BLaER1 (cell line): ENCODE results near the gene TSPAN12.
A peak's percentile ranks its signal among the peaks of the same experiment; 100 is the strongest.

Experiments
- H3K27ac ChIP-seq: shearing (Covaris generic); formaldehyde crosslinking; 2 replicates; pipeline ENCODE4 v1.8.1; 2022
- H3K27me3 ChIP-seq: shearing (Covaris generic); formaldehyde crosslinking; 2 replicates; pipeline ENCODE4 v1.8.1; 2022
- H3K36me3 ChIP-seq: shearing (Covaris generic); formaldehyde crosslinking; 2 replicates; pipeline ENCODE4 v1.8.1; 2022
- H3K4me1 ChIP-seq: shearing (Covaris generic); formaldehyde crosslinking; 2 replicates; pipeline ENCODE4 v1.8.1; 2022
- H3K4me2 ChIP-seq: shearing (Covaris generic); formaldehyde crosslinking; 2 replicates; pipeline ENCODE4 v1.8.1; 2022
- H3K4me3 ChIP-seq: shearing (Covaris generic); formaldehyde crosslinking; 2 replicates; pipeline ENCODE4 v1.8.1; 2022
- H3K9ac ChIP-seq: shearing (Covaris generic); formaldehyde crosslinking; 2 replicates; pipeline ENCODE4 v1.8.1; 2022
- H3K9me3 ChIP-seq: shearing (Covaris generic); formaldehyde crosslinking; 2 replicates; pipeline ENCODE4 v1.8.1; 2022
- H4K20me1 ChIP-seq: shearing (Covaris generic); formaldehyde crosslinking; 2 replicates; pipeline ENCODE4 v1.8.1; 2022
- Cebpa-rat ChIP-seq: shearing (Covaris generic); IDR thresholded peaks from 2 replicates; pipeline ENCODE4 v1.8.1; 2022

TSPAN12 gene

DNA sequence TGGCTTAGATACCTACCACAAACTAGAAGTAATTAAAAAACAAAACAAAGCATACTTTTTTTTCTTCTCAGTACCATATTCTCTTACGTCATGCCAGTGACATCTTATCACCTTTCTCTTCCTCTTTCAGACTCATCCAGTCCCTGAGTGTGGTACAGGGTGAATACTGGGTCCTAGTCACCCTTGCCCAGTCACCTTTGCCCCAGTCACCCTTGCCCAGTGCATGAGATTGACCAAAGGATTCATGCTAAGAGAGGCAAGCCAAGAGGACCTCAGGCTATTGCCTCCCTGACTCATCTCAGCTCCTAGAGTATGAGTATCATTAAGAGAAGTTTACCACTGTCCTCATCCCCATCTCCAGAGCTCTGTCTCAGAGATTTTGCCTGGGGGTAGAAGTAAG lies 10.0 kb upstream of the TSPAN12 start:
- Histone ChIP-seq H3K27ac (no peak overlapping the region), H3K27me3 (no peaks in the 10 kb centered on the region), H3K9ac (no peak overlapping the region), H3K4me3 (no peak overlapping the region), H3K4me2 (no peak overlapping the region), H3K9me3 (no peaks in the 10 kb centered on the region), H3K4me1 (no peaks in the 10 kb centered on the region), H4K20me1 (no peaks in the 10 kb centered on the region), H3K36me3 (no peaks in the 10 kb centered on the region)
- TF ChIP-seq Cebpa-rat = no peak

- no peaks in the 10 kb centered on the region for H3K4me1 ChIP-seq
Measured at GRCh38 chr7:120865191-120865981, 7.4 kb upstream of the TSPAN12 start.

DNA sequence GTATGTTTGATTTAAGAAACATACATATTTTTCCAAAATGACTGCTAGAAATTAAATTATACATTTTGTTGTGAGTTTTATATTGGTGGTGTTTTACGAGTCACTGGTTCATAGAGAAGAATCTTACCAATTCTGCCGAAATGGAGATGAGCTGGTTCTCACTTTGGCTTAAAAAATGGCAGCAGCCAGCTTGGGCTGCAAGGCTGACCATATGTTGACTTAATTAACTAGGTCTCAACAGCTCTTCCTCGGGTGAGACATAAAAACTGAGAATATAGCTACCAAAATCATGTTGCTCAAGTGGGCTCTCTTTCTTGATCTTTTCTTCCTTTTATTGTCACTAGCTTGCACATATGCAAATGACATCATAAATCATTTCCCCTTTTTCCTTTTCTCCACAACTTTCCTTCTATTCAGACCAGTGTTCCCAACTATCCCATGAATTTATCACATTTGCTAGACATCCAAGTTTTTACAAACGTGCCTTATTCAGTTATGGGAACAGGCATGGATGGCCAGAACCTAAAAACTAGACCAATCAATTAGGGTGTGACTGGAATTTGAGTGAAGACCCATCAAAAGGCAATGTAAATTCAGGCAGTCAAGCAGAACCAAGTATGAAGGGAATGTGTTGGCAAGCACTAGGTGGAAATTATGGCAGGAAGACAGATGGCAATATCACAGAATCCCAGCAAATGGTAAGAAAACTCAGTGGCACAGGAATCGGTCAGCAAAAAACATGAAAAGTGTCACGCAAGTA lies 6.4 kb upstream of the TSPAN12 start:
- Histone ChIP-seq H3K27me3 (no peaks in the 10 kb centered on the region), H3K9ac (no peak overlapping the region), H3K4me3 (no peak overlapping the region), H3K4me2 (no peak overlapping the region), H3K36me3 (no peaks in the 10 kb centered on the region), H4K20me1 (no peaks in the 10 kb centered on the region), H3K9me3 (no peaks in the 10 kb centered on the region), H3K27ac (no peak overlapping the region), H3K4me1 (no peaks in the 10 kb centered on the region)
- TF ChIP-seq Cebpa-rat = no peak

More at GRCh38 chr7:120865191-120865981, 7.4 kb upstream of the TSPAN12 start:
- Histone ChIP-seq H3K4me2 (no peak overlapping the region), H4K20me1 (no peaks in the 10 kb centered on the region), H3K9ac (no peak overlapping the region), H3K27me3 (no peaks in the 10 kb centered on the region), H3K27ac (no peak overlapping the region), H3K9me3 (no peaks in the 10 kb centered on the region), H3K36me3 (no peaks in the 10 kb centered on the region), H3K4me3 (no peak overlapping the region)
- TF ChIP-seq Cebpa-rat = no peak

DNA sequence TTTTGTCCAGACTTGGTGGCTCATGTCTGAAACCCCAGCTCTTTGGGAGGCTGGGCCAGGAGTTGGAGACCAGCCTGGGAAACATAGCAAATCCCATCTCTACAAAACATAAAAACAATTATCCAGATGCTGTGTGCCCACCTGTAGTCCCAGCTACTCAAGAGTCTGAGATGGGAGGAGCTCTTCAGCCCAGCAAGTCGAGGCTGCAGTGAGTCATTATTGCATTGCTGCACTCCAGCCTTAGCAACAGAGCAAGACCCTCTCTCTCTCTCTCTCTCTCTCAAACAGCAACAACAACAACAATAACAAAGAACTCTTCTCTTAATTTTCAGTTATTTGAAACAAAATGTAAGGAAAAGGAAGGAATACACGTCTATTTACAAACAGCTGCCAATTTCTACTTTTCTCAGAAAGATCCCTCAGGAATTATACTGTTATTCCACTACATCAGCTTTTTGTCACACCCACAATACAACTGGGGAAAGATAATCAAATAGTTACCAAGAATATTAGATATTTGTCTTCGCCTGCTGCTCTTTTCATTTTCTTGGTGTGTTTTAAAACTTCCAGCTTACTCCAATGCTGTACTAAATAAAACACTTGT lies 5.1 kb upstream of the TSPAN12 start:
- H4K20me1 ChIP-seq = no peaks in the 10 kb centered on the region
- no peak for TF ChIP-seq Cebpa-rat

DNA sequence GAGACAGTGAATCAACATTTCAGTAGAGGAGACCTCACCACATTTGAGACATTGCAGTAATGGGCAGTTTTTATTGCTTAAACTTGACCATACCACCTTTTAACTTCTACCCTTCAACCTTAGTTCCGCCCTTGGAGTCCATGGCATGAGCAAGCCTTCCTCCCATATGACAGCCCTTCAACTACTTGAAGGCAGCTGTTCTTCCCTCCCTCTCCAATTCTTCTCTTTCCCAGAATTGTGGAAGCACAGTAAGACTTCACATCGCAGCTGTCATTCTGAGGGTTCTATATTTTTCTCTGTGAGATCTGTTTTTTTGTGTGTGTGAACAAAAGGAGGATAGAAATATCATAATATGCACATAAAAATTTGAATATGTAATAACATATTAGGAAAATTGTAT lies 2.2 kb upstream of the TSPAN12 start:
- H3K36me3 ChIP-seq = no peaks in the 10 kb centered on the region
- no peak overlapping the region for H3K27ac ChIP-seq
- H3K4me3 ChIP-seq = no peak overlapping the region
- no peak for TF ChIP-seq Cebpa-rat
- no peaks in the 10 kb centered on the region for H3K27me3 ChIP-seq
- H4K20me1 ChIP-seq = no peaks in the 10 kb centered on the region
- no peak overlapping the region for H3K4me2 ChIP-seq
- H3K4me1 ChIP-seq = peaks cover 13% of the 10 kb centered on the region
- no peak overlapping the region for H3K9ac ChIP-seq
- H3K9me3 ChIP-seq = no peaks in the 10 kb centered on the region

More for the DNA sequence above, 5.1 kb upstream of the TSPAN12 start:
- Histone ChIP-seq H3K9ac (no peak overlapping the region), H3K27me3 (no peaks in the 10 kb centered on the region), H3K4me3 (no peak overlapping the region), H3K4me2 (no peak overlapping the region), H3K4me1 (0 out of 2 replicates have a peak, but pooled peaks cover 4% of the 10 kb centered on the region), H3K27ac (no peak overlapping the region), H3K36me3 (no peaks in the 10 kb centered on the region), H3K9me3 (no peaks in the 10 kb centered on the region)

- Histone ChIP-seq H3K36me3 (no peaks in the 10 kb centered on the region), H3K9me3 (no peaks in the 10 kb centered on the region), H4K20me1 (no peaks in the 10 kb centered on the region), H3K9ac (no peak overlapping the region), H3K4me2 (no peak overlapping the region), H3K4me1 (peaks cover 13% of the 10 kb centered on the region), H3K4me3 (no peak overlapping the region), H3K27me3 (no peaks in the 10 kb centered on the region), H3K27ac (no peak overlapping the region)
- no peak for TF ChIP-seq Cebpa-rat
Measured at GRCh38 chr7:120859459-120859858, 1.5 kb upstream of the TSPAN12 start.

DNA sequence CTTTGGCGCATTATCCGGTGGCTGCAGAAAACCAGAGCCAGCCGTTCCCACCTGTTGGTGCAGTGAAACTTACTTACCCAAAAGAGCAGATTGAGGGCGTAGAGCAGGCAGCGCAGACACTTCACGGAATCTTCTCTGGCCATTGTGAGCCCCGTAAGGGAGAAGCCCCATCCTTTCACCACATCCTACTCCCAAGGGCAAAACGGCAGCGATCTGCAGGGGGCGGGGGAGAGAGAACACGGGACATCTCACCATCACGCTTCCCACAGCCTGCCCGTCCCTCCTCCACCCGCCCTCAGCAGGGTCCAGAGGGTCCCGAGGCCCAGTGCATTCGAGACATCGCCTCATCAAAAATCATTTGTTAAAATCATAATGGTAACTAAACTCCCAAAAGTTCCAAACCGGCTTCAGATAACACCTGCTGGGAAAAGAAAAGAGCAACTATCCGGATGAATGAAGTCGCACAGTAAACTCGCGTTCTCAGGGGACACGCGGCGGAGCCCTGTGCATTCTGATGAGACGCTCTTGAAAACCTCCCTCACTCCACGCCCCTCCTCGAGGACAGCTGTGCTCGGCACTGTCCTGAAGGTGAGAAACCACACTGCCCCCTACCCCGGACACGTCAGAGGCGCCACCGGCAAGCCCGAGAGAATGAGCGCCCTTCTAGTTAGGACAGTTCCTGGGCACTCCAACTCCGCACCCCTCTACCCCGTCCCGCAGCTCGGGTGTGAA lies 1.2 kb downstream of the TSPAN12 start:
- Histone ChIP-seq H3K36me3 (no peaks in the 10 kb centered on the region), H3K4me3 (peak overlapping the region; percentile 89), H4K20me1 (no peaks in the 10 kb centered on the region), H3K27ac (no peak overlapping the region), H3K9me3 (no peaks in the 10 kb centered on the region), H3K27me3 (no peaks in the 10 kb centered on the region), H3K9ac (peak overlapping the region; percentile 32; the same call in 1 of the 2 replicates), H3K4me2 (peak overlapping the region; percentile 83), H3K4me1 (peaks cover 13% of the 10 kb centered on the region)
- TF ChIP-seq Cebpa-rat = no peak

DNA sequence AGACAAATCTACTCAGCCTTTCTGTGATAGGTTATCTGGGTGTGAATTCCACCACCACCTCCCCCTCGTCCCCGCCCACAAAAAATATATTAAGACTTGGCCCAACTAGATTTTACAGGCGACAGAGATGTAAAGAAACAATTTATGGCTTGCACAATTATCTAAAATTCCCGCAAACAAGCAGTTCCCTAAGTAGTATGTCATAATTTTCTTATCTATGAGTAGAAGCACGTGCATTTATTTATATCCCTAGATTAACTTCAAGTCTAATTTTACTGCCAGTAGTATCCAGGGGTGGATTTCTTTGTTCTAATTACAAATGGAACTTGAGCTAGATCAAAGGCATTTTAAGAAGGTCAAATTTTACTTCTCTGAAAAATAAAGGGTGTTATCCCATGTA lies 1.7 kb downstream of the TSPAN12 start:
- peaks cover 13% of the 10 kb centered on the region for H3K4me1 ChIP-seq
- H3K27ac ChIP-seq = no peak overlapping the region
- H3K4me2 ChIP-seq = peak overlapping the region; percentile 83
- no peaks in the 10 kb centered on the region for H3K27me3 ChIP-seq
- no peak for TF ChIP-seq Cebpa-rat
- peak overlapping the region; percentile 89 for H3K4me3 ChIP-seq
- no peaks in the 10 kb centered on the region for H4K20me1 ChIP-seq
- no peaks in the 10 kb centered on the region for H3K36me3 ChIP-seq
- H3K9me3 ChIP-seq = no peaks in the 10 kb centered on the region
- no peak overlapping the region; the same call in 1 of the 2 replicates for H3K9ac ChIP-seq

DNA sequence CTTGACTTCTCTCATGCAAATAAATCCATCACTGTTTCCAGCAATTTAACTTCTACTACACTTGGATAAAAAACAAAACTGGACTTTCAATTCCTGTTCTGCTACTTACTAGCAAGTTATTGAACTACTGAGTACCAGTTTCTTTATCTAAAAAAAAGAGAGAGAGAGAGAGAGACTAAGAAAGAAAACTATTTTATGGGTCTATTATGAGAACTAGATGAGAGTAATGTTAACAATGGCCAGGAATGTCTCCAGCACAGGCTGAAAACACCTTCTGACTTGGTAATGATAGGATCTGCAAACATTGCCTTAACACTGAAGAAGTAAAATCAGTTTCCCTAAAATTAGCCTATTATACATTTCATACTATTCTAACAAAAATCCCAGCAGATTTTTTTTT lies 5.2 kb downstream of the TSPAN12 start:
- H3K4me1 ChIP-seq = peaks cover 8% of the 10 kb centered on the region
- H3K27ac ChIP-seq = no peak overlapping the region
- H3K27me3 ChIP-seq = no peaks in the 10 kb centered on the region
- H3K9me3 ChIP-seq = no peaks in the 10 kb centered on the region
- no peak overlapping the region for H3K4me2 ChIP-seq
- H3K9ac ChIP-seq = no peak overlapping the region
- no peak overlapping the region for H3K4me3 ChIP-seq
- H4K20me1 ChIP-seq = no peaks in the 10 kb centered on the region
- no peaks in the 10 kb centered on the region for H3K36me3 ChIP-seq
- TF ChIP-seq Cebpa-rat = no peak
